Panc1 (cell line): ENCODE data around the gene CAVIN2. TPM values are rescaled to one million over a fixed set of nuclear protein-coding genes. Genes with fewer than 3 reads are reported as not detected.

Source experiments
- ATAC-seq: fragments of 200-7000 bp; cut with Tn5 transposase; 2 replicates; pipeline ENCODE4 v1.9.1; 2020; ENCODE audit warnings: mild to moderate bottlenecking, moderate library complexity
- BruUV-seq: library from RNA; stranded (reverse); fragments of 400-500 nt; replicated peaks from 2 replicates; lab custom pipeline; 2021; lab: Mats Ljungman, UMichigan
- CTCF ChIA-PET: fragments of 300-600 bp; sonication (Branson Sonifier 250); formaldehyde crosslinking; loops from one replicate; lab custom pipeline; 2022; ENCODE audit warnings: antibody characterized with exemption; lab: Charles Lee
- POLR2A ChIA-PET: fragments of 300-600 bp; sonication (Branson Sonifier 250); formaldehyde crosslinking; loops from one replicate; lab custom pipeline; 2022; ENCODE audit warnings: antibody characterized with exemption; lab: Charles Lee
- DNase-seq: peaks from one replicate; pipeline ENCODE4 v3.0.0-alpha.2; 2010; ENCODE audit warnings: low read depth, low spot score
- H3K27ac ChIP-seq: 2 replicates; pipeline ENCODE4 v1.5.1; 2011; ENCODE audit warnings: mild to moderate bottlenecking, low read length, inconsistent platforms
- H3K27me3 ChIP-seq: fragments of 200-500 bp; sonication (Bioruptor generic); 2 replicates; pipeline ENCODE4 v1.6.0; 2014; ENCODE audit warnings: low read length, inconsistent platforms; ENCODE audit not compliant: control insufficient read depth, insufficient read depth
- H3K36me3 ChIP-seq: fragments of 200-500 bp; sonication (Bioruptor generic); 2 replicates; pipeline ENCODE4 v1.5.1; 2014; ENCODE audit warnings: inconsistent platforms, mild to moderate bottlenecking, low read length, moderate library complexity; ENCODE audit not compliant: control insufficient read depth, insufficient read depth
- H3K4me1 ChIP-seq: 2 replicates; pipeline ENCODE4 v1.5.1; 2011; ENCODE audit warnings: inconsistent platforms, mild to moderate bottlenecking, low read length, moderate library complexity; ENCODE audit not compliant: control insufficient read depth, insufficient read depth
- H3K4me3 ChIP-seq, 2 experiments: 2 replicates each; pipeline ENCODE4 v1.5.1; 2011 to 2012; ENCODE audit warnings: low read depth in 2 of 2, low read length in 2 of 2, mild to moderate bottlenecking in 2 of 2, inconsistent platforms in 1 of 2, moderate library complexity in 1 of 2
- H3K9me3 ChIP-seq: fragments of 200-500 bp; sonication (Bioruptor generic); 2 replicates; pipeline ENCODE4 v1.5.1; 2014; ENCODE audit warnings: low read depth, mild to moderate bottlenecking, inconsistent platforms, low read length, moderate library complexity; ENCODE audit not compliant: control insufficient read depth, insufficient read depth
- POLR2AphosphoS5 ChIP-seq: IDR thresholded peaks from 2 replicates; pipeline ENCODE4 v1.6.1; 2012; ENCODE audit warnings: mild to moderate bottlenecking, low read depth, low read length, moderate library complexity
- SIN3A ChIP-seq: IDR thresholded peaks from 2 replicates; pipeline ENCODE4 v1.6.1; 2012; ENCODE audit warnings: low read depth, mild to moderate bottlenecking, low read length, moderate library complexity, borderline replicate concordance; ENCODE audit not compliant: insufficient read depth
- TCF7L2 ChIP-seq: IDR thresholded peaks from 2 replicates; pipeline ENCODE4 v1.6.1; 2011; ENCODE audit warnings: mild to moderate bottlenecking, low read depth, low read length, inconsistent platforms
- in situ Hi-C: cut with HindIII; loops from 2 replicates; pipeline ENCODE4 v1.10.0; 2016; ENCODE audit warnings: low sequenced_read_pairs, low pct_unique_long_range_greater_than_20kb
- intact Hi-C: fragments of 100-400 bp; cut with micrococcal nuclease; formaldehyde crosslinking; loops from one replicate; pipeline ENCODE4 v1.10.0; 2022; ENCODE audit not compliant: unreplicated experiment
- total RNA-seq: library from RNA; stranded (reverse); gene quantifications from one replicate; pipeline ENCODE4 v1.2.1, GENCODE V29; 2021; ENCODE audit not compliant: unreplicated experiment
- TF ChIP-seq, protein P1 (sequence below): fragments of 450-650 bp; IDR thresholded peaks from 2 replicates; pipeline ENCODE4 v1.5.1; 2017; ENCODE audit warnings: mild to moderate bottlenecking
- TF ChIP-seq, protein P2 (sequence below), 2 experiments: IDR thresholded peaks; 2 replicates each; pipeline ENCODE4 v1.6.1; 2011 to 2012; ENCODE audit warnings: low read depth in 2 of 2, control low read depth in 1 of 2, low read length in 1 of 2, mild to moderate bottlenecking in 1 of 2, moderate library complexity in 1 of 2; ENCODE audit not compliant: insufficient read depth in 1 of 2

Gene CAVIN2
- total RNA-seq, 1 experiment from 2014 or later: 0.95 TPM

DNA sequence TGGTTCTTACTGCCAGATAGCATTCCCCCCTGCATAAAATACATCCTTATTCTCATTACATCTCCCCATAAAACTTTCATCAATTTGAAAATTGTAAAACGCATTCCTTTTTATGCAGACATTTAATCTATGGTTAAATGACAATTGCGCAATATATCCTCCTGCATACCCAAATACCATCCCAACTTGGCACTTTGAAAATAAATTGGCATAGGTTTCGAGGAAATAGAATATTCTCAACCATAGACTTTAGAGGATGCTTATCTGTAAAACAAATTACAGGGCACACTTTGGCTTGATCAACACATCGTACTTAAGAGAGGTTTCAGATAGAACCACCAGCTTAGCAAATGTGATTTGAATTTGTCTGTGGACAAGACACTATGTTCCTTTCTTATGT, 31.0 kb upstream of the CAVIN2 start:
- POLR2A ChIA-PET: no interaction called here

DNA sequence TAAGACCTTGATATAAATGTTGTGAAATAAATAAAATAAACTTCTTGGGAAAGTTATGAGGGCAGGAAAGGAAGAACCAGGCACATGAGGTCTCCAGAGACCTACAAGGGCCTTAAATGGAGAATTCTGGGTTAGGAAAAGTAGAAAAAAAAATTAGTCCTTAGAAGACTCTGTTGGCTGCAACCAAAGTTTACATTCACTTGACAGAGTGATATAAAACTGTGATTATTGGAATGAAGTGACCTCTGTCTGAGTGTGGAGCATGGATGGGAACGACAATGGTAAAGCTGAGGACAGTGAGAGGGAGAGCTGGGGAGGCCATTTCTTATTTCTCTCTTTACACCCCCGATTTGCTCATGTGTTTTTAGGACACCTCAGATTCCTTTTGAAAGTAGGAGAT, 29.0 kb upstream of the CAVIN2 start:
- no peak for TF ChIP-seq POLR2AphosphoS5
- TF ChIP-seq, protein P1, sequence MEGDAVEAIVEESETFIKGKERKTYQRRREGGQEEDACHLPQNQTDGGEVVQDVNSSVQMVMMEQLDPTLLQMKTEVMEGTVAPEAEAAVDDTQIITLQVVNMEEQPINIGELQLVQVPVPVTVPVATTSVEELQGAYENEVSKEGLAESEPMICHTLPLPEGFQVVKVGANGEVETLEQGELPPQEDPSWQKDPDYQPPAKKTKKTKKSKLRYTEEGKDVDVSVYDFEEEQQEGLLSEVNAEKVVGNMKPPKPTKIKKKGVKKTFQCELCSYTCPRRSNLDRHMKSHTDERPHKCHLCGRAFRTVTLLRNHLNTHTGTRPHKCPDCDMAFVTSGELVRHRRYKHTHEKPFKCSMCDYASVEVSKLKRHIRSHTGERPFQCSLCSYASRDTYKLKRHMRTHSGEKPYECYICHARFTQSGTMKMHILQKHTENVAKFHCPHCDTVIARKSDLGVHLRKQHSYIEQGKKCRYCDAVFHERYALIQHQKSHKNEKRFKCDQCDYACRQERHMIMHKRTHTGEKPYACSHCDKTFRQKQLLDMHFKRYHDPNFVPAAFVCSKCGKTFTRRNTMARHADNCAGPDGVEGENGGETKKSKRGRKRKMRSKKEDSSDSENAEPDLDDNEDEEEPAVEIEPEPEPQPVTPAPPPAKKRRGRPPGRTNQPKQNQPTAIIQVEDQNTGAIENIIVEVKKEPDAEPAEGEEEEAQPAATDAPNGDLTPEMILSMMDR: no peak
- TF ChIP-seq SIN3A: no peak
- TF ChIP-seq, protein P2, sequence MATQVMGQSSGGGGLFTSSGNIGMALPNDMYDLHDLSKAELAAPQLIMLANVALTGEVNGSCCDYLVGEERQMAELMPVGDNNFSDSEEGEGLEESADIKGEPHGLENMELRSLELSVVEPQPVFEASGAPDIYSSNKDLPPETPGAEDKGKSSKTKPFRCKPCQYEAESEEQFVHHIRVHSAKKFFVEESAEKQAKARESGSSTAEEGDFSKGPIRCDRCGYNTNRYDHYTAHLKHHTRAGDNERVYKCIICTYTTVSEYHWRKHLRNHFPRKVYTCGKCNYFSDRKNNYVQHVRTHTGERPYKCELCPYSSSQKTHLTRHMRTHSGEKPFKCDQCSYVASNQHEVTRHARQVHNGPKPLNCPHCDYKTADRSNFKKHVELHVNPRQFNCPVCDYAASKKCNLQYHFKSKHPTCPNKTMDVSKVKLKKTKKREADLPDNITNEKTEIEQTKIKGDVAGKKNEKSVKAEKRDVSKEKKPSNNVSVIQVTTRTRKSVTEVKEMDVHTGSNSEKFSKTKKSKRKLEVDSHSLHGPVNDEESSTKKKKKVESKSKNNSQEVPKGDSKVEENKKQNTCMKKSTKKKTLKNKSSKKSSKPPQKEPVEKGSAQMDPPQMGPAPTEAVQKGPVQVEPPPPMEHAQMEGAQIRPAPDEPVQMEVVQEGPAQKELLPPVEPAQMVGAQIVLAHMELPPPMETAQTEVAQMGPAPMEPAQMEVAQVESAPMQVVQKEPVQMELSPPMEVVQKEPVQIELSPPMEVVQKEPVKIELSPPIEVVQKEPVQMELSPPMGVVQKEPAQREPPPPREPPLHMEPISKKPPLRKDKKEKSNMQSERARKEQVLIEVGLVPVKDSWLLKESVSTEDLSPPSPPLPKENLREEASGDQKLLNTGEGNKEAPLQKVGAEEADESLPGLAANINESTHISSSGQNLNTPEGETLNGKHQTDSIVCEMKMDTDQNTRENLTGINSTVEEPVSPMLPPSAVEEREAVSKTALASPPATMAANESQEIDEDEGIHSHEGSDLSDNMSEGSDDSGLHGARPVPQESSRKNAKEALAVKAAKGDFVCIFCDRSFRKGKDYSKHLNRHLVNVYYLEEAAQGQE (IDR thresholded peaks at IDR 0.05; ENCODE audit: insufficient read depth in 1 of 2, low read depth in 2 of 2, low read length in 1 of 2): no peak
- TF ChIP-seq TCF7L2: no peak
- Histone ChIP-seq H3K36me3 (no peaks in the 10 kb centered on the region), H3K4me3 (no peak overlapping the region), H3K27me3 (no peaks in the 10 kb centered on the region), H3K27ac (no peak overlapping the region), H3K9me3 (no peaks in the 10 kb centered on the region), H3K4me1 (no peaks in the 10 kb centered on the region)
- no TSS peak for BruUV-seq
- ATAC-seq (no peak), DNase-seq (no peak)
- intact Hi-C loops (no loop called here), in situ Hi-C loops (no loop called here)
- CTCF ChIA-PET: no interaction called here
- POLR2A ChIA-PET: no interaction called here

More for the DNA sequence above, 31.0 kb upstream of the CAVIN2 start:
- intact Hi-C loops (no loop called here), in situ Hi-C loops (no loop called here)
- DNase-seq (no peak), ATAC-seq (no peak)
- CTCF ChIA-PET: no interaction called here
- Histone ChIP-seq H3K36me3 (no peaks in the 10 kb centered on the region), H3K9me3 (no peaks in the 10 kb centered on the region), H3K27me3 (no peaks in the 10 kb centered on the region), H3K4me1 (no peaks in the 10 kb centered on the region), H3K27ac (no peak overlapping the region), H3K4me3 (no peak overlapping the region)
- BruUV-seq: no TSS peak
- TF ChIP-seq, protein P2 (IDR thresholded peaks at IDR 0.05; ENCODE audit: insufficient read depth in 1 of 2, low read depth in 2 of 2, low read length in 1 of 2): no peak
- TF ChIP-seq, protein P1: no peak
- TF ChIP-seq SIN3A: no peak
- TF ChIP-seq POLR2AphosphoS5: no peak
- no peak for TF ChIP-seq TCF7L2
